Astrocyte (in vitro differentiated cells and primary cell): ENCODE measurements around the gene MIAT. TPM values are rescaled to one million over a fixed set of nuclear protein-coding genes. Genes with fewer than 3 reads are reported as not detected.

Experiments
- DNase-seq: peaks from one replicate; pipeline ENCODE4 v3.0.0-alpha.2; 2010; ENCODE audit warnings: low read depth
- FAIRE-seq: peaks from 2 replicates; lab custom pipeline; 2011; peaks lifted over from hg19 to GRCh38; lab: Jason Lieb, UNC
- H2AFZ ChIP-seq: 2 replicates; pipeline ENCODE4 v1.6.0; 2012; ENCODE audit warnings: low read depth, low read length, inconsistent platforms
- H3K27ac ChIP-seq: 2 replicates; pipeline ENCODE4 v1.5.1; 2011; ENCODE audit warnings: low read depth, low read length, inconsistent platforms
- H3K27me3 ChIP-seq: 2 replicates; pipeline ENCODE4 v1.6.0; 2011; ENCODE audit warnings: low read length, inconsistent platforms; ENCODE audit not compliant: insufficient read depth
- H3K36me3 ChIP-seq: 2 replicates; pipeline ENCODE4 v1.5.1; 2011; ENCODE audit warnings: low read length, inconsistent platforms; ENCODE audit not compliant: insufficient read depth
- H3K4me1 ChIP-seq: 2 replicates; pipeline ENCODE4 v1.5.1; 2011; ENCODE audit warnings: low read length, inconsistent platforms; ENCODE audit not compliant: insufficient read depth
- H3K4me2 ChIP-seq: 2 replicates; pipeline ENCODE4 v1.6.0; 2012; ENCODE audit warnings: low read length, inconsistent platforms
- H3K4me3 ChIP-seq: 2 replicates; pipeline ENCODE4 v1.5.1; 2011; ENCODE audit warnings: low read depth, mild to moderate bottlenecking, low read length, inconsistent platforms; ENCODE audit not compliant: insufficient read depth
- H3K79me2 ChIP-seq: 2 replicates; pipeline ENCODE4 v1.6.0; 2012; ENCODE audit warnings: mild to moderate bottlenecking, low read length, inconsistent platforms; ENCODE audit not compliant: insufficient read depth
- H3K9ac ChIP-seq: 2 replicates; pipeline ENCODE4 v1.6.0; 2012; ENCODE audit warnings: mild to moderate bottlenecking, low read length, inconsistent platforms
- H3K9me3 ChIP-seq: 2 replicates; pipeline ENCODE4 v1.5.1; 2012; ENCODE audit warnings: low read depth, mild to moderate bottlenecking, low read length, inconsistent platforms; ENCODE audit not compliant: insufficient read depth
- H4K20me1 ChIP-seq: 2 replicates; pipeline ENCODE4 v1.6.0; 2012; ENCODE audit warnings: low read length, inconsistent platforms; ENCODE audit not compliant: insufficient read depth
- H3K27ac Mint-ChIP-seq: one replicate; pipeline ENCODE4 v1.8.0; 2021; ENCODE audit warnings: mild to moderate bottlenecking, mixed read lengths; ENCODE audit not compliant: unreplicated experiment
- H3K27me3 Mint-ChIP-seq: one replicate; pipeline ENCODE4 v1.8.0; 2021; ENCODE audit warnings: low read depth, mixed read lengths; ENCODE audit not compliant: unreplicated experiment
- H3K36me3 Mint-ChIP-seq: one replicate; pipeline ENCODE4 v1.8.0; 2021; ENCODE audit warnings: low read depth, mixed read lengths; ENCODE audit not compliant: unreplicated experiment
- H3K4me1 Mint-ChIP-seq: one replicate; pipeline ENCODE4 v1.8.0; 2021; ENCODE audit warnings: low read depth, mixed read lengths; ENCODE audit not compliant: unreplicated experiment
- H3K4me3 Mint-ChIP-seq: one replicate; pipeline ENCODE4 v1.8.0; 2021; ENCODE audit warnings: mild to moderate bottlenecking, moderate library complexity, mixed read lengths; ENCODE audit not compliant: unreplicated experiment
- H3K9me3 Mint-ChIP-seq: one replicate; pipeline ENCODE4 v1.8.0; 2021; ENCODE audit warnings: mild to moderate bottlenecking, mixed read lengths; ENCODE audit not compliant: unreplicated experiment
- CTCF ChIP-seq: IDR thresholded peaks from 2 replicates; pipeline ENCODE4 v1.5.1; 2011; ENCODE audit warnings: low read depth, mild to moderate bottlenecking, inconsistent platforms, low read length, moderate library complexity; ENCODE audit not compliant: insufficient read depth
- EZH2 ChIP-seq: IDR thresholded peaks from 2 replicates; pipeline ENCODE4 v1.6.1; 2012; ENCODE audit warnings: mild to moderate bottlenecking, low read length, inconsistent platforms; ENCODE audit not compliant: insufficient read depth
- total RNA-seq: library from RNA; stranded (reverse); gene quantifications from 2 replicates; pipeline ENCODE4 v1.2.1, GENCODE V29; 2021

Gene MIAT
- total RNA-seq, 1 donor from 2014 or later, result 22.8 TPM

DNA sequence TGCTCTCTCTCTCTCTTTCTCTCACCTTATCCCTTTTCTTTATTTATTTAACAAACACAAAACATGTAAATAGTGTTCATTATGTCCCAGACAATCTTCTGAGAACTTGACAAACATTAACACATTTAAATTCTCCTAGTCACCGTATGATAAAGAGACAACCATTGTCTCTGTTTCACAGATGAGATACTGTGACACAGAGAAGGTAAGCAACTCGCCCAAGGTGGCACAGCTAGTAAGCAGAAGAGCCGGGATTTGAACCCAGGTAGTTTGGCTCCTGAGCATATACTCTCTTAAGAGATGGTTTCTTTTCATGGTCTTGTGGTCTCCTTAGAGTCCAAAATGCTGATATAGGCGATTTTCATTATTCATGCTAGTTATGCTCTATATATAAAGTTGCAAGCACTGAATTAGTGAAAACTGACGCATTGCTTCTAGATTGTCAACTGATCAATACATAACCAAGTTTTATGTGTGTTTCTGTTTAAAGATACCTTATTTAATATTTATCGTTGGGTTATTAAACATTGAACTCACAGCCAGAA is 58.1 kb downstream of the MIAT start:
- no peak for TF ChIP-seq EZH2
- TF ChIP-seq CTCF, result no peak
- Mint-ChIP-seq H3K4me3 (no peak overlapping the region), H3K9me3 (peaks cover 1% of the 10 kb centered on the region), H3K36me3 (peaks cover 5% of the 10 kb centered on the region), H3K27me3 (no peaks in the 10 kb centered on the region), H3K4me1 (peaks cover 23% of the 10 kb centered on the region), H3K27ac (no peak overlapping the region)
- Histone ChIP-seq H3K27ac (no peak overlapping the region), H3K9me3 (no peaks in the 10 kb centered on the region), H3K4me2 (no peak overlapping the region), H3K27me3 (no peaks in the 10 kb centered on the region), H2AFZ (no peak overlapping the region), H3K4me3 (no peak overlapping the region), H4K20me1 (no peaks in the 10 kb centered on the region), H3K4me1 (peaks cover 28% of the 10 kb centered on the region), H3K9ac (no peak overlapping the region), H3K79me2 (no peaks in the 10 kb centered on the region), H3K36me3 (no peaks in the 10 kb centered on the region)
- DNase-seq, result no peak
- FAIRE-seq, result no peak

DNA sequence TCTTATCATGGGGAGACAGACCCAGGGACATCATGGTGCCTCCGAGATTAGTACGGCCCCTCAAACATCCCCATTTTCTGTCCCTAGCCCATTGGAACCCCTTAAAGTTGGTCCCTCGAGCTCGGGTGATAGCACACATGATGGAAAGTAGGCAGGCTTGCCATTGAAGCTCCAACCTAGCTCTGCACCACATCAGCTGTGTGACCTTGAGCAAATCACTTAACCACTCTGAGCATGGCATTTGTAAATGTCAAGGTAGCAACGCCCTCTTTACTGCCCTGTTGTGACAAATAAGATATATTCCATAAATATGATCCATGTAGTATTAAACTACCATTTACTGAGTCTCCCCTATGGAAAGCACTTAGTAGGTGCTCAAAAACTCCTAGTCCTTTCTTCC is 61.1 kb downstream of the MIAT start:
- Histone ChIP-seq H3K4me3 (no peak overlapping the region), H3K9me3 (no peaks in the 10 kb centered on the region), H2AFZ (no peak overlapping the region), H3K4me2 (peak overlapping the region; percentile 56), H3K27me3 (no peaks in the 10 kb centered on the region), H3K27ac (peak overlapping the region; percentile 68), H4K20me1 (no peaks in the 10 kb centered on the region), H3K9ac (no peak overlapping the region), H3K79me2 (no peaks in the 10 kb centered on the region), H3K4me1 (peaks cover 39% of the 10 kb centered on the region), H3K36me3 (no peaks in the 10 kb centered on the region)
- Mint-ChIP-seq H3K9me3 (peaks cover 7% of the 10 kb centered on the region), H3K4me1 (peaks cover 24% of the 10 kb centered on the region), H3K27me3 (no peaks in the 10 kb centered on the region), H3K27ac (peak overlapping the region; percentile 59), H3K36me3 (peaks cover 15% of the 10 kb centered on the region), H3K4me3 (no peak overlapping the region)
- FAIRE-seq (no peak), DNase-seq (no peak)
- no peak for TF ChIP-seq CTCF
- no peak for TF ChIP-seq EZH2

GRCh38 chr22:26718905-26719304 is 61.5 kb downstream of the MIAT start:
- no peak for TF ChIP-seq EZH2
- Histone ChIP-seq H3K4me2 (peak overlapping the region; percentile 56), H3K27me3 (no peaks in the 10 kb centered on the region), H3K36me3 (no peaks in the 10 kb centered on the region), H4K20me1 (no peaks in the 10 kb centered on the region), H3K27ac (peak overlapping the region; percentile 68), H2AFZ (no peak overlapping the region), H3K4me3 (no peak overlapping the region), H3K79me2 (no peaks in the 10 kb centered on the region), H3K4me1 (peaks cover 35% of the 10 kb centered on the region), H3K9me3 (no peaks in the 10 kb centered on the region), H3K9ac (no peak overlapping the region)
- Mint-ChIP-seq H3K27me3 (no peaks in the 10 kb centered on the region), H3K36me3 (peaks cover 19% of the 10 kb centered on the region), H3K27ac (peak overlapping the region; percentile 59), H3K9me3 (peaks cover 7% of the 10 kb centered on the region), H3K4me1 (peaks cover 23% of the 10 kb centered on the region), H3K4me3 (peak overlapping the region; percentile 27)
- peak; percentile 94 for FAIRE-seq
- peak; percentile 98 for DNase-seq
